ENCODE measurements around the gene OXTR.
A peak's percentile ranks its signal among the peaks of the same experiment; 100 is the strongest.

Gene OXTR

DNA sequence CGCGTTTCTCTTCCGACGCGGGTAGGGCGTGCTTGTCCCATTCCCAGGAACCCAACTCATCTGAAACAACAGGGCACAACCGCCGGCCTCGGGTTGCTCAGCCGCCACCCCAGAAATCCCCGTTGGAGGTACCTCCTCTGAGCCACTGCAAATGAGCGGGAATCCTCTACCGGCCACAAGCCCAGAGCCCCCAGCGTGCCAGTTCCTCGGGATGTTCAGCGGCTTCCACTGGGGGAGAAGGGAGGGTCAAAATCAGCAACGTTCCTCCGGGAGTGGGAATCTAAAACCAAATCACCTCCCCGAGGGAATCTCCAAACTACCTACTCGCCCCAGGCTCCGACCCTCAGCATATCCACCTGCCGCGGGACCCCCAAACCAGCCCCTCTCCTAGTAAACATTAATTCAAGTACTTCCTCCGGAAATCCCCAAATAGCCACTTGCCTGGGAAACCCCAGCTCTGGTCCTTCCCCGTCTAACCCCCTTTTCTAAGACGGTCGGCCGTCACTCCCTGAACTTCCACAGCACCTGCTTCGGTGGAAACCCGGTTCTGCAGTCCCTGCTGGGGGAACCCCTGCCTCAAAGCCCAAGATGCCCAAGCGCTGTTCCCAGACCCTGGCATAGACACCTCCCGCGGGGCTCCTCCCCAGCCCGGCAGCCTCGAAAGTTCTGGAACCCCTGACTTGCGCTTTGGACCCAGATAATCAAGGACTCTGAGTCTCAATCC is 887 bp downstream of the OXTR start:
- DNase-seq (ENCODE audit: low read depth): no peak
- H3K4me3 ChIP-seq (ENCODE audit: low read depth, low read length): peak overlapping the region; percentile 55

DNA sequence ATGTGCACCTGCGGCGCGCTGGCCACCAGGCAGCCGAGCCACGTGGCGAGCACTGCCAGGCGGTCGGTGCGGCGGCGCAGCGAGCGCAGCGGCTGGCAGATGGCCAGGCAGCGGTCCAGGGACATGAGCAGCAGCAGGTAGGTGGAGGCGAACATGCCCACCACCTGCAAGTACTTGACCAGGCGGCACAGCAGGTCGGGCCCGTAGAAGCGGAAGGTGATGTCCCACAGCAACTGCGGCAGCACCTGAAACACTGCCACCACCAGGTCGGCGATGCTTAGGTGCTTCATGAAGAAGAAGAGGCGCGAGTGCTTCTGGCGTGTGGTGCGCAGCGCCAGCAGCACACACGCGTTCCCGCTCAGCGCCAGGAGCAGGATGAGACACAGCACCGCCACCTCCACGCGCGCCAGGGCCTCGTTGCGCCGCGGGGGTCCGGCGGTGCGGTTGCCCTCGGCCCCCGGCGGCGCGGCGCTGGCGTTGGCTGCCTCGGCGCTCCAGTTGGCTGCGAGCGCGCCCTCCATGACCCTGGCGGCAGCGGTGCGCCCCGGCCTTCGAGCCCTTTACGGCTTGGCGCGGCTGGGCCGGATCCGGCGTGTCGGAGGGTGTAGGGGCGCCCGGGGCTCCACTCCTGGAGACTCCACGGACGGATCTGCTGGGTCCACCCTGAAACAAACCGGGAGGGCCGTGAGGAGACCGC is 1.6 kb downstream of the OXTR start:
- H3K4me3 ChIP-seq (ENCODE audit: low read depth, low read length): peak overlapping the region; percentile 55
- no peak for DNase-seq (ENCODE audit: low read depth)

DNA sequence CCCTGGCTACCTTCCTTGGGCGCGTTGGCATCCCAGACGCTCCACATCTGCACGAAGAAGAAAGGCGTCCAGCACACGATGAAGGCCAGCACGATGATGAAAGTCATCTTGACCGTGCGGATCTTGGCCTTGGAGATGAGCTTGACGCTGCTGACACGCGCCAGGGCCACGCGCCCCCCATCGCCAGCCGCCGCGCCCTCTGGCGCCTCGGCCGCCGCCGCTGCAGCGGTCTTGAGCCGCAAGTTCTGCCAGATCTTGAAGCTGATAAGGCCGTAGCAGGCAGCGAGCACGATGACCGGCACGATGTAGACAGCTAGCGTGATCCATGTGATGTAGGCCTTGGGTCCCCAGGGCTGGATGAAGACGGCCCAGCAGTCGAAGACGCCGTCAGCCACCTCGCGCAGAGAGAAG is 2.2 kb downstream of the OXTR start:
- H3K4me3 ChIP-seq (ENCODE audit: low read depth, low read length): peak overlapping the region; percentile 55
- no peak for DNase-seq (ENCODE audit: low read depth)

DNA sequence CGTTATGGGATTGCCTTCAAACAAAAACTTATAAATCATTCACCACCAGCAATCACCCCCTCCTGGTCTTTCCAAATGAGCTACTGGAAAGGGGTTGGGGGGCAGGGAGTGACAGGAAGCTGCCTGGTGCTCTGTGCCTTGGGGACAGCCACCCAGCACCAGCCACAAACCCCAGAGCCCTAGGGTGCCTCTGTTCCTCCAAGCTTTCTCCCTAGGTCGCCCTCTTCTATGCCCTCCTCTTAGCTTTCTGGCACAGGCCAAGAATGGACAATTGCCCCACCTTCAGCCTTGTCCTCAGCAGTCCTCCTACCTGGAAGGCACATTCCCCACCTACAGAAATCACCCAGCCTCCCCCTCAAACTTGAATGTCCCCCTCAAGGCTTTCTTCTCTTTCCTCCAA is 3.3 kb downstream of the OXTR start:
- no peak for DNase-seq (ENCODE audit: low read depth)
- H3K4me3 ChIP-seq (ENCODE audit: low read depth, low read length): peak overlapping the region; percentile 11

DNA sequence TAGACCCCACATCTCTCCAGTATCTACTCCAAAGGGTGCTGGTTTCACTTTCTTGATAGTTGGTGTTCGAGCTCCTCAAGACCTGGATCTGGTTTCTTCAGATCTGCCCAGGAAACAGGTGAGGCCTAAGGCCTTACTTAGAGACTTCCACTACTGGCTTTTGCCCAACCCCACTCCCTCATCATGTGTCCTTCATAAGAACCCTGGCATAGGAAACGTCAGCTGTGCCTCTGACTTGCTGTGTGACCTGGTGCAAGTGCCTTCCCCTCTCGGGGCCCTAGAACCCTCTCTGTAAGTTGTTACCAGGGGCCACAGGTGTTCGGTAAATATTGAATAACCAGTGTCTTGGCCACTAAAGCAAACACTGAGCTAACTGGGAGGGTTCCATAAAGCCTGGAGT is 3.9 kb downstream of the OXTR start:
- DNase-seq (ENCODE audit: low read depth): no peak
- no peak overlapping the region for H3K4me3 ChIP-seq (ENCODE audit: low read depth, low read length)

DNA sequence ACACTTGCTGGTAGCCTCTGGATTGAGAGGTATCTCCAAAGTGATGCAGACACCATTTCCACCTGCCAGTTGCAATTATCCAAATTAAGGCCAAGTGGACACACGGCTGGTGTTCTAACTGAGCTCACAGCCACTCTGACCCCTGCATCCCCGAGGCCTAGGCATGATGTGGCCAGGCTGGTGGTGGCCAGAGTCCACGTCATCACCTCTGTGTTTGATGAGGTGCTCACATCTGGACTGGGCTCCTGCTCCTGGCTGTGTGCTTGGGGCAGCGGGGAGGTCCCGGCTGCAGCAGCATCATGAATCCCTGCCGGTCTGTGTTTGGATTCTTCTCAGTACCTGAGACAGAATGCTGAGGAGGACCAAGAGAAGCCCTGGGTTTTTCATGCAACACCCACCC is 4.9 kb downstream of the OXTR start:
- no peak for DNase-seq (ENCODE audit: low read depth)

DNA sequence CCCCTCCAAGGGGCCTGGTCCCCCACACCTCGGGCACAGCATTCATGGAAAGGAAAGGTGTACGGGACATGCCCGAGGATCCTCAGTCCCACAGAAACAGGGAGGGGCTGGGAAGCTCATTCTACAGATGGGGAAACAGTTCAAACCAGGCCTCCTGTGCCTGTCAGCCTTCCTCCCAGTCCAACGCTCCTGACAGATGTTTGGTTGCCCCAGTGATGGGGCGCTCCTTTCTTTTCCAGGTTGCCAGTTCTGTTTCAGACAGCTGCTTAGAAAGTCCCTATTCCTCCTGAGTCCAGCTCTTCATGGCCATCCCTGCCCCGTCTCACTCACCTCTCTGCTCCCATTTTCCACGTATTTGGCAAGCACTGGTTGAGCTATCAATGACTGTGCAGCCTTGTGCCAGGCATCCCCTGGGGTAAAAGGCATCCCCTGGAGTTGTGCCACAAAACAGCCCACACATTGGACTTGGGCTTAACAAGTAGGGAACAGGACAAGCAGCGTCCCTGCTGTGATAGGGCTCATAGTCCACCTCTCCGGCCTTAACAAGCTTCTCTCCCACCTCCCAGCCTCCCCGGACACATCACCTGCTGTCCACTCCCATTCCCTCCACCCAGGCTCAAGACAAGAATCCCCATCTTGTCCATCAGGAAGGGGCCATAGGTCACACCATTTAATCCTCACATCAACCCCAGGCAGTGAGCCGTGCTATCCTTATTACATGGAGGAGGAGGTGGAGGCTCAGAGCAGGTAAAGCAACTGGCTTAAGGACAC is 6.6 kb downstream of the OXTR start:
- H3K4me3 ChIP-seq (ENCODE audit: low read depth, low read length): no peak overlapping the region
- no peak for DNase-seq (ENCODE audit: low read depth)

More for the DNA sequence above, 4.9 kb downstream of the OXTR start:
- H3K4me3 ChIP-seq (ENCODE audit: low read depth, low read length): no peak overlapping the region

DNA sequence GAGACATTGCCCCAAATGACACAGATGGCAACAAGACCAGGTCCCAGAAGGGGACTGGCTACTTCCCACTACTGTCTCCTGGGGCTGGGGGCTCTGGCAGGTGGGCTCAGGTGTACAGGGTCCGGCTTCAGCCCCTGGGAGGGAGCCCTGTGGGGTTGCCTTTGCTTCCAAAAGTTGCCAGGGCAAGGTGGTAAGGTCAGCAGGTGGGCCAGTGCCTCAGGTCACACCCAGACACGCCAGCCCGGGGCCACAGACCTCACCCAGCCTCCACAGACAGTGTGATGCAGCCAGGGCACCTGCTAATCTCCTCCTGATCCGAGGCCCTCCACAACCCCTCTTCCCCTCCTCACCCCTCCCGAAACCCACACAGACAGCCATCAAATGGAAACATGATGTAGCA is 7.5 kb downstream of the OXTR start:
- no peak overlapping the region for H3K4me3 ChIP-seq (ENCODE audit: low read depth, low read length)
- DNase-seq (ENCODE audit: low read depth): no peak

DNA sequence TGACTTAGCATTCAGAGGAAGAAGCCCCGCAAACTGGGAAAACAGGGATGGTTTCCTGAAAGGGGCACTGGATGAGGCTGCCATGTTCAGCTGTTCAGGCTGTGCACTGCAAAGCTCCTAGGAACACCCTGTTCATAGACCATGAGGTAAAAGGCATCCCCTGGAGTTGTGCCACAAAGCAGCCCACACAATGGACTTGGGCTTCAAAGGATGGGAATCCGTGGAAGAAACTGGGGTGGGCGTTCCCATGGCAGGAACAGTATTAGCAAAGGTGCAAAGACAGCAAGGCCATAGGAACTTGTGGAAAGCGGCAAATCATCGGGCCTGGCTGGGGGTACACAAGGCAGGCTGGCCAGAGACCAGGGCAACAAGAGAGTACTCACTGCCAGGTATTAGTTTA is 8.9 kb downstream of the OXTR start:
- no peak for DNase-seq (ENCODE audit: low read depth)
- no peak overlapping the region for H3K4me3 ChIP-seq (ENCODE audit: low read depth, low read length)

DNA sequence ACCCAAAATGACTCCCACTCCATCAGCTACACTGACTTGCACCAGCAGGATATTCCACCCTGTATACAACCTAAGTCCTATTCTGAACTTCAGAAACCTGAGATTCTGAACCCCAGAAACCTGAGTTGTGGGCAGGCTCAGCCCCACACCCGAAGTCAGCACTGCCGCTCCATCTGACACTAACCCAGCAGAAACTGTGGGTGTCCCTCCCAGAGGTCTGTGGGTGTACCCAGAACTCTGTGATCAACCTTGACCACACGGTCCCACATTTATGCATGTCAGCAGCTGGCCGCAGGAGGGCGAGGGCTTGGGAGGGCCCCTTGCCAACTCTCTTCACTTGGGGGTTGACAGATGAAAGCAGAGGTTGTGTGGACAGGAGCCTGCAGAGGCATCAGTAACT is 9.3 kb downstream of the OXTR start:
- H3K4me3 ChIP-seq (ENCODE audit: low read depth, low read length): no peak overlapping the region
- DNase-seq (ENCODE audit: low read depth): no peak

DNA sequence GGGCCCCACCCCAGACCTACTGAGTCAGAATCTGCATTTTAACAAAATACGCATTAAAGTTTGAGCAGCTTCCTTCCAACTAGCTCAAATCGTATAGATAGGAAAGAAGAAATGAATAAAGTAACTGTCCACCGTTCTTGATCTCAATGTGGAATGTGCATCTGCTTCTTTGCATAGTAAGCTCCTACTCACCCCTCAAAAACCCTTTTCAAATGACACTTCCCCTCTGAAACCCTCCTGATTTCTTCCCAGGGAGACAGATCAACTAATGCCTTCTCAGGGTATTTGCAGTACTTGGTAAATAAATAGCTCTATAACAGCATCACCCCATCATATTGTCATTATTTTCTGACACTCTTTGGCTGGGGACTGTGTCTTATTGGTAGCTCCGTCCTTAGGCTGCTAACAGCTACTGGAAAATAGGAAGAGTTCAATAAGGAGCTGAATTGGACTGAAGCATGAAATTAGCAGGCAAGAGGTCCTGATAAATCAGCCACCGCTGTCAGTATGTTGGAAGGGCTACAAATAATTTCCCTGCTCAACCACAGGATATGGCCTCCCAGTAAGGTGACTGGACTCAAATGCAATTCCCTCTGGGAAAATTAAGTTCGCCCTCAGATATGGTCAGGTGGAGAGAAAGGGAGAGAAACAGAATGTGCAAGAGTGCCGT is 10.2 kb downstream of the OXTR start:
- no peak for DNase-seq (ENCODE audit: low read depth)
- H3K4me3 ChIP-seq (ENCODE audit: low read depth, low read length): no peak overlapping the region

DNA sequence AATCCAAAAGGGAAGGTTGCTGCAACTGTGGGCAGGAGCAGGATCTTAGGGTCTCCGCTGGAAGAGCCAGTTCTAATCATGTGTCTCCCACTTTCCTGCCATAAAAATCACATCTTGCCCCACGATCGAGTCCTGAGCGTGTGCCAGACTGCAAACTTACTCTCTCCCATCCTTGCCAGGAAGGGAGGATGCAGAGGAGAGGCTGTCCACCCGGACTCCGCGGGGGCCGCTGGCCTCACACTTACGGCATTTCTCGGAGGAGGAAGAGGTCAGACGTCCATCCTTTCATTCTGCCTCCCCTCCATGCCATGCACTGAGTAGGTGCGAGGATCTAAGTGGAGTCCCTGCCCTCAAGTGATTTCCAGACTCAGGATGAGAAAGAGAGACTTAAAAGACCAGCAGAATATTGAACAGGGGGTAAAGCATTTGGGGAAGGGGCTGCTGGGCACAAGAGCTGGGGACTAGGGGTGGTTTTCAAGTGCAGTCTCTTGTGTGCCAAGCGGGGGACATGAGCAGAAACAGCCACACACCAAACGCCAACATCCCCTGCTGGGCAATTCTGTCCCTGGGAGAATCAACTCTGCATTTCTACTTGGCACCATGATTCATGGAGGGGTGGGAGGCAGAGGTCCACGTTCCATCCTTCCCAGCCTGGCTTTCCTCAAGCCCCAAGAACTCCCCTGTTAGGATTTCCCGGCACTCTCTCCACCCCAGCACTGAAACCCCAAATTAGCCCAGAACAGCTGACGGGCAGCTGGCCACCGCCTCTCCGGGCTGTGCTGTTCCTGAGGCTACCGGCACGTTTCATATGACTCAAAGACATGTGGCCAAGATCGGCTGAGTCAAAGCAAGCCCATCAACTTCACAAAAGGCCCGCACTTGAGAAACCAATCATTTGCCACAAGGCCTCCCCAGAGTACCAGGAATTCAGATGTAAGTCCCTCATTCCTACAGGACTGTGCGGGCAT is 11.6 kb downstream of the OXTR start:
- no peak overlapping the region for H3K4me3 ChIP-seq (ENCODE audit: low read depth, low read length)
- peak; percentile 58 for DNase-seq (ENCODE audit: low read depth)

DNA sequence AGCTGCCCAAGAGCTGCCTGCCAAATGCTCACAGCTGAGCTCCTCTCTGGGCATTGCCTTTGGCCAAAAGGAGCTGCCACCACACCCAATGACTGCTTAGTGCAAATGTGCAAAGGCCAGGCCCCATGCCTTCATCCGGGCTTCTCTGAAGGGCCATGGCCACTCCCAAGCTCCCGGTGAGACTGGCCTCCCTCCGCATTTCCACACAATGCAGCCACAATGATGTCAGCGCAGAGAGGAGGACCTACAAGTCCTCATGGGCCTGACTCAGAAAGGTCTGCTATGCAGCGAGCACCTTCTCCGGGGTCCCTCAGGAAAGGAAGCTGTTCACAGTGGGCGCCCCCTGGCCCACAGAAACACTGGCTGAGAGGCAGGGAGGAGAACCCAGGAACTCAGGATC is 12.7 kb downstream of the OXTR start:
- DNase-seq (ENCODE audit: low read depth): no peak

DNA sequence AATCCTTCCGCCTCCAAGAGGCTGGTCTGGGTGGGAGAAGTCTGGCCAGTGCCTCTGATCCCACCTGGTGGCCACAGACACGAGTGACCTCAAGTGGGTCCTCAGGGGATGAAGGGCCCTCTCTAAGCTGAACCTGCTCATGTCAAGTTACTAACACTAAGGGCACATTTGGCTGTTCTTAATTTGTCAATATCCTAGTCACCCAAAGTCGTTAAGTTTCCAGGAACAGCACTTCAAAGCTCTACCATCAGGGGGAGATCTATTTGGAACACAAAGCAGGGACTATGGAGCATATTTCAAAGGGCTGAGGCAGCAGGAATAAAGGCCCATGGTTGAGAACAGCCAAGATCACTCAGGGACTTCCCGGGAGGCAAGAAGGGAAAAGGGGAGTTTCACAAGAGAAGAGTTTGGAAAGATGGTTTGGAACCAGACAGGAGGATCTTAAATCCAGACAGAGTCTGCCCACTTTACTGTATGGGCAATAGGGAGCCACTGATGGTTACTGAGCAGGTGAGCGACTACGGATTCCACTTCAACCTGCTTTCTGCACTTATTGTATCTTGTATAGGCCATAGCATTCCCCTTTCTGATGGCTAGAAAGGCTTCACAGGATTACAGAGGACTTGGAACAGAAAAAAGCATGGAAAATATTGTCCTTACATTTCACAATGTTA is 13.7 kb downstream of the OXTR start:
- H3K4me3 ChIP-seq (ENCODE audit: low read depth, low read length): no peak overlapping the region
- DNase-seq (ENCODE audit: low read depth): no peak

More for the DNA sequence above, 12.7 kb downstream of the OXTR start:
- H3K4me3 ChIP-seq (ENCODE audit: low read depth, low read length): no peak overlapping the region

DNA sequence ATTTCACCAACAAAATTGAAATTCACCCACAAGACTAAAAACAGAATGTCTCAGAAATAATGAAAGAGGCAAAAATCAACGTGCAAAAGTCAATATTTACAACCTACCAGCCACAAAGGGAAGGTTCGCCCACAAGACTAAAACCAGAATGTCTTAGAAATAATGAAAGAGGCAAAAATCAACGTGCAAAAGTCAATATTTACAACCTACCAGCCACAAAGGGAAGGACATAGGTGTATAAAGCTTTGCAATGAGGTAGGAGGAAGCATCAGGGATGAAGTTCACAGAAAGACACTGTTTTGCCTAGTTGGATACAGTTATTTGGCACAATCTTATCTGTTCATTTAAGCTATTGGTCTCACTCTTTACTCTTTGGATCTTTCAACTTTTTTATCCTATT is 14.3 kb downstream of the OXTR start:
- H3K4me3 ChIP-seq (ENCODE audit: low read depth, low read length): no peak overlapping the region
- DNase-seq (ENCODE audit: low read depth): no peak

DNA sequence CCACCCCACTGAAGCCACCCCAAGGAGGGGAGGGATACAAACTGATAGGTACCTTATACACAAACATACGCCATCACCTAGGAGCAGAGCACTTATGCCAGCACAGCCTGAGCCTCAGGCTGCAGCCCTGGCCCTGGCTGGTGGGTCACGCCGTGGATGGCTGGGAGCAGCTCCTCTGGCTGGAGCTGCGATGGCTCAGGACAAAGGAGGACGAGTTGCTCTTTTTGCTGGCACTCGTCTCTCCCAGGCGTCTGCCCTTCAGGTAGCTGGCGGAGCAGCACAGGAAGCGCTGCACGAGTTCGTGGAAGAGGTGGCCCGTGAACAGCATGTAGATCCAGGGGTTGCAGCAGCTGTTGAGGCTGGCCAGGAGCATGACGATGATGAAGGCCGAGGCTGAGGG is 16.6 kb downstream of the OXTR start:
- H3K4me3 ChIP-seq (ENCODE audit: low read depth, low read length): no peak overlapping the region
- DNase-seq (ENCODE audit: low read depth): no peak

DNA sequence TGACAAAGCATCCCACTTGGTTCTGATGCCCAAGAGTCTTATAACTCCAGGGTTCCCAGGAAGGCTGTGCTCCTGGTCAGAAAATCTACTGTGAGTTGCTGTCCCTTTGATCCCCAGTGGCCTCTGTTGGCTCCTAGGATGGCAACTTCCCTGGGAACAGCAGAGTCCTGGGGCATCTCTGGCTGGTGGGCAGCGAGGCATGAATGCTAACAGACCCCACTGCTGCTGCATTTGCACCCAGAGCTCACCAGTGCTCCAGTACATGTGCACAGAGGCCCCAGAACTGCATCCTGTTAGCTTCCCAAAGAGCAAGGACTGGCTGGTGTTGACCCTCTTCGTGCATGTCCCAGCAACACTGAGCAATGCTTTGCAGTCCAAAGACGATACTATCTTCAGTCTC is 20.1 kb downstream of the OXTR start:
- H3K4me3 ChIP-seq (ENCODE audit: low read depth, low read length): no peak overlapping the region
- DNase-seq (ENCODE audit: low read depth): no peak

DNA sequence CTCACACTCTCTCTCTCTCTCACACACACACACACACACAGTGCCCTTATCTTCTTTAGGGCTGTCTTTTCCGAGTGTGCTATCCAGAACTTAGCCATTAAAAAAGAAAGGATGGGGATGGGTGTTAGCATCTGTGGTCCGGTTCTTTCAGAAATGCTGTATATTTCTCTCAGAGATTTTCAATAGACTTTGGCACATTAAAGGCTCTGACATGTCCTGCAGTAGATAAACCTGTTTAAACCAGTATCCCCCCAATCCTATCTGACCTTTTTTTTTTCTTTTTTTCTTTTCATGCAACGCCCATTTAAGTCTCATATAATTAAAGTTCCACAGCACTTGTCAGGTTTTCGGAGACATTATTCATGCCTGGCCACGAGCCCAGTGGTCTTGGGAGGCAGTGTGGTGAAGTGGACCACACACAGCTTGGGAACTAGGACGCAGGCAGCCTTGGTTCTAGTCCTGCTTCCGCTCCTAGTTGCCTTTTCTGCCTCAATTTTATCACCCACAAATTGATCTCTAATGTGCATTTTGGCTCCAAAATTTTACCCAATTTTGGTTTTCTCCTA is 22.6 kb downstream of the OXTR start:
- no peak for DNase-seq (ENCODE audit: low read depth)
- H3K4me3 ChIP-seq (ENCODE audit: low read depth, low read length): no peak overlapping the region
